ENCODE results near the gene CEBPE. TPM values are rescaled to one million over a fixed set of nuclear protein-coding genes. Genes with fewer than 3 reads are reported as not detected.

CEBPE gene
- total RNA-seq, 1 experiment from 2014 or later: not detected

- peak; percentile 91 for ATAC-seq
- Histone ChIP-seq H3K4me3 (replicated peaks in 1 of 2; ENCODE audit: low read depth in 1 of 2, low read length in 2 of 2) (peak overlapping the region; percentile 94 to 97), H3K4me2 (ENCODE audit: low read length) (peak overlapping the region; percentile 93), H3K9me2 (ENCODE audit: insufficient read depth) (no peaks in the 10 kb centered on the region), H2AFZ (ENCODE audit: low read depth, low read length, poor library complexity, severe bottlenecking) (no peak overlapping the region), H3K79me2 (ENCODE audit: insufficient read depth, low read length) (peaks cover 67% of the 10 kb centered on the region), H3K9me3 (ENCODE audit: control insufficient read depth in 1 of 2, insufficient read depth in 1 of 2, low read depth in 1 of 2, low read length in 2 of 2) (no peaks in the 10 kb centered on the region), H3K36me3 (ENCODE audit: control insufficient read depth in 1 of 2, insufficient read depth in 2 of 2, low read length in 2 of 2) (peaks cover 37 to 52% of the 10 kb centered on the region in 2 experiments), H3K27ac (ENCODE audit: low read depth, low read length) (peak overlapping the region; percentile 65), H3K27me3 (ENCODE audit: insufficient read depth, low read length) (no peaks in the 10 kb centered on the region), H3K9ac (ENCODE audit: low read length) (peak overlapping the region; percentile 95), H4K20me1 (ENCODE audit: insufficient read depth) (no peaks in the 10 kb centered on the region), H3K4me1 (ENCODE audit: control insufficient read depth in 1 of 2, insufficient read depth in 2 of 2, low read length in 2 of 2) (peaks cover 34 to 46% of the 10 kb centered on the region in 2 experiments)
- intact Hi-C loops (cut with micrococcal nuclease): no loop called here
- ChIA-PET RAD21 (ENCODE audit: low non-redundant PET in 1 of 2, low total read pairs in 2 of 2, uncharacterized antibody in 2 of 2, unreplicated experiment in 2 of 2) (interaction anchor here in 1 of 2 experiments (0.9 to 1.4 kb wide), 3 partner anchors 23 to 85 kb away, joined by 3 to 4 read pairs (median 3); partner anchors contain the start of genes ACIN1 and C14orf119), CTCF (interaction anchor here (1.0 to 2.6 kb wide), 7 partner anchors 9 to 85 kb away, joined by 4 to 14 read pairs (median 12); partner anchors contain the start of genes ACIN1, C14orf119 and CDH24), POLR2A (interaction anchor here (0.7 to 5.4 kb wide), 6 partner anchors 9 to 89 kb away, joined by 3 to 35 read pairs (median 4); partner anchors contain the start of genes ACIN1, AJUBA, C14orf119 and CDH24)
- no peak for DNase-seq (ENCODE audit: low read depth, low spot score)
- no TSS peak for BruUV-seq (replicated peaks)
- TF ChIP-seq CBX3 (IDR thresholded peaks at IDR 0.05; ENCODE audit: low read depth) (peak; percentile 28; the same call in 1 of the 2 replicates), ZNF274 (IDR thresholded peaks at IDR 0.05; ENCODE audit: low read depth, low read length) (no peak), POLR2AphosphoS5 (IDR thresholded peaks at IDR 0.05; ENCODE audit: low read depth, low read length) (peak; percentile 95), CEBPB (IDR thresholded peaks at IDR 0.05; ENCODE audit: low read depth) (no peak), SIN3A (IDR thresholded peaks at IDR 0.05; ENCODE audit: low read depth) (peak; percentile 36; the same call in 1 of the 2 replicates), ZFX (IDR thresholded peaks at IDR 0.05) (peak; percentile 29; the same call in 1 of the 2 replicates), MAX (IDR thresholded peaks at IDR 0.05) (0 out of 2 replicates have a peak, but pooled peaks have one; percentile 31), POLR2A (IDR thresholded peaks at IDR 0.05; ENCODE audit: borderline replicate concordance, extremely low read depth, insufficient read depth, insufficient read length) (peak; percentile 88), YY1 (IDR thresholded peaks at IDR 0.05; ENCODE audit: extremely low read depth, insufficient replicate concordance, low read depth, low read length) (peak; percentile 95), ATF3 (IDR thresholded peaks at IDR 0.05) (no peak)
Observed at GRCh38 chr14:23071244-23071920, 47.7 kb downstream of the CEBPE start.
